NT2/D1 (cell line): ENCODE measurements around the gene ZNF155.

ENCODE experiments used
- DNase-seq: peaks from one replicate; pipeline ENCODE4 v3.0.0-alpha.2; 2011; ENCODE audit warnings: low read depth, low spot score
- H3K27me3 ChIP-seq: 2 replicates; pipeline ENCODE4 v1.6.0; 2011; ENCODE audit warnings: mild to moderate bottlenecking; ENCODE audit not compliant: insufficient read length, insufficient read depth
- H3K36me3 ChIP-seq: 2 replicates; pipeline ENCODE4 v1.6.1; 2011; ENCODE audit warnings: mild to moderate bottlenecking, low read length, mixed read lengths; ENCODE audit not compliant: insufficient read depth, insufficient read length
- H3K4me1 ChIP-seq: 2 replicates; pipeline ENCODE4 v1.5.1; 2011; ENCODE audit not compliant: insufficient read depth, insufficient read length
- H3K4me3 ChIP-seq: 2 replicates; pipeline ENCODE4 v1.5.1; 2011; ENCODE audit warnings: low read depth; ENCODE audit not compliant: insufficient read length
- H3K9ac ChIP-seq: 2 replicates; pipeline ENCODE4 v1.6.0; 2011; ENCODE audit warnings: low read depth; ENCODE audit not compliant: insufficient read length
- H3K9me3 ChIP-seq: 2 replicates; pipeline ENCODE4 v1.5.1; 2011; ENCODE audit warnings: mild to moderate bottlenecking, low read length; ENCODE audit not compliant: insufficient read depth
- SUZ12 ChIP-seq: IDR thresholded peaks from 2 replicates; pipeline ENCODE4 v1.6.1; 2011; ENCODE audit not compliant: insufficient read length, insufficient read depth; ENCODE audit errors: extremely low read depth
- YY1 ChIP-seq: IDR thresholded peaks from 2 replicates; pipeline ENCODE4 v1.6.1; 2011; ENCODE audit not compliant: insufficient read length, insufficient read depth
- ZNF274 ChIP-seq: IDR thresholded peaks from 2 replicates; pipeline ENCODE4 v1.6.1; 2011; ENCODE audit warnings: mild to moderate bottlenecking, low read depth, low read length

Gene ZNF155

DNA sequence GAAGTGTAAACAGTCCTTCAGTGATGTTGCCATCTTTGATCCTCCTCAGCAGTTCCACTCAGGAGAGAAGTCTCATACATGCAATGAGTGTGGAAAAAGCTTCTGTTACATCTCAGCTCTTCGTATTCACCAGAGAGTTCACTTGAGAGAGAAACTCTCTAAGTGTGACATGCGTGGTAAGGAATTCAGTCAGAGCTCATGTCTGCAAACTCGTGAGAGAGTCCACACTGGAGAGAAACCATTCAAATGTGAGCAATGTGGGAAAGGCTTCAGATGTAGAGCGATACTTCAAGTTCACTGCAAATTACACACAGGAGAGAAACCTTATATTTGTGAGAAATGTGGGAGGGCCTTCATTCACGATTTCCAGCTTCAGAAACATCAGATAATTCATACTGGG, 26.5 kb downstream of the ZNF155 start:
- Histone ChIP-seq H3K4me1 (no peaks in the 10 kb centered on the region), H3K9ac (no peak overlapping the region), H3K4me3 (no peak overlapping the region), H3K27me3 (no peaks in the 10 kb centered on the region), H3K9me3 (peaks cover 42% of the 10 kb centered on the region), H3K36me3 (peaks cover 36% of the 10 kb centered on the region)
- TF ChIP-seq SUZ12 (no peak), ZNF274 (no peak), YY1 (no peak)
- no peak for DNase-seq

DNA sequence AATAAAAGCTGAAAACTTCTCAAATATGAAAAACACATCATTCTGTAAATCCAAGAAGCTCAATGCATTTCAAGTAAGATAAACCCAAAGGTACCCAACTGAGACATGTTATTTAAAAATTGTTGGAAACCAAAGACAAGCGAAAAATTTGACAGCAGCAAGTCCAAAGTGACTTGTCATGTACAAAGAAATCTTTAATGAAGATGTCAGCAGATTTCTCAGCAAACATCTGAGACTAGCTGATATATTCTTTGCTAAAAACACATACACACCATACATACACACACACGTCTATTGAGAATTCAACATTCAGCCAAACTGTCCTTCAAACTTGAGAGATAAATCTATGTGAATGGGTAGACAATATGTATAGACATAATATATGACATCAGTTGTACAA, 35.5 kb downstream of the ZNF155 start:
- no peaks in the 10 kb centered on the region for H3K4me1 ChIP-seq
- DNase-seq: no peak
- no peaks in the 10 kb centered on the region for H3K9me3 ChIP-seq
- no peak overlapping the region for H3K9ac ChIP-seq
- TF ChIP-seq ZNF274: no peak
- no peak for TF ChIP-seq SUZ12
- TF ChIP-seq YY1: no peak
- H3K4me3 ChIP-seq: no peak overlapping the region
- H3K36me3 ChIP-seq: no peaks in the 10 kb centered on the region
- H3K27me3 ChIP-seq: no peaks in the 10 kb centered on the region

DNA sequence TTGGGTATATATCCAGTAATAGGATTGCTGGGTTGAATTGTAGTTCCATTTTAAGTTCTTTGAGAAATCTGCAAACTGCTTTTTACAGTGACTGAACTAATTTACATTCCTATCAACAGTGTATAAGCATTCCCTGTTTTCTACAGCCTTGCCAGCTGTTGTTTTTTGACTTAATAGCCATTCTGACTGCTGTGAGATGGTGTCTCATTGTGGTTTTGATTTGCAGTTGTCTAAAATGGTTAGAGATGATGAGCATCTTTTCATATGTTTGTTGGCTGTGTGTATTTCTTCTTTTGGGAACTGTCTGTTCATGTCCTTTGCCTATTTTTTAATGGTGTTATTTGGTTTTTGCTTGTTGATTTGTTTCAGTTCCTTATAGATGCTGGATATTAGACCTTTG, 37.2 kb downstream of the ZNF155 start:
- Histone ChIP-seq H3K4me3 (no peak overlapping the region), H3K9me3 (no peaks in the 10 kb centered on the region), H3K4me1 (no peaks in the 10 kb centered on the region), H3K36me3 (no peaks in the 10 kb centered on the region), H3K9ac (no peak overlapping the region), H3K27me3 (no peaks in the 10 kb centered on the region)
- DNase-seq: no peak
- TF ChIP-seq SUZ12: no peak
- TF ChIP-seq ZNF274: no peak
- TF ChIP-seq YY1: no peak

DNA sequence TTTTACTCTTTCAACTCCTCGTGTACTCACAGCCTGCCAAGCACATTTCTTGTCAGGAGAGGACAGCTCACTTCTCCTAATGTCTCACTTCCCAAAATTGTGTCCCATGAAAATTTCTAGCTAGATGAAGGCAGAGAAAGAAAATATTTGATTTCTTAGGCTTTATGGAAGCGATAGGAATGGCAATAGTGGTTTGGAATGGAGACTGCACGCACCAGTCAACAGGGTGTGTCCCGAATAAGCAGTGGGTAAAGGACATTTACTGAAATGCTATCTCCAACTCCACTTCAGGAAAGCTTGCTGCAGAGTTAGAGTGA, 40.9 kb downstream of the ZNF155 start:
- DNase-seq: no peak
- Histone ChIP-seq H3K27me3 (no peaks in the 10 kb centered on the region), H3K9me3 (peaks cover 9% of the 10 kb centered on the region), H3K4me1 (no peaks in the 10 kb centered on the region), H3K36me3 (peaks cover 30% of the 10 kb centered on the region), H3K9ac (peak overlapping the region; percentile 85), H3K4me3 (peak overlapping the region; percentile 86)
- TF ChIP-seq SUZ12 (no peak), YY1 (no peak), ZNF274 (no peak)

DNA sequence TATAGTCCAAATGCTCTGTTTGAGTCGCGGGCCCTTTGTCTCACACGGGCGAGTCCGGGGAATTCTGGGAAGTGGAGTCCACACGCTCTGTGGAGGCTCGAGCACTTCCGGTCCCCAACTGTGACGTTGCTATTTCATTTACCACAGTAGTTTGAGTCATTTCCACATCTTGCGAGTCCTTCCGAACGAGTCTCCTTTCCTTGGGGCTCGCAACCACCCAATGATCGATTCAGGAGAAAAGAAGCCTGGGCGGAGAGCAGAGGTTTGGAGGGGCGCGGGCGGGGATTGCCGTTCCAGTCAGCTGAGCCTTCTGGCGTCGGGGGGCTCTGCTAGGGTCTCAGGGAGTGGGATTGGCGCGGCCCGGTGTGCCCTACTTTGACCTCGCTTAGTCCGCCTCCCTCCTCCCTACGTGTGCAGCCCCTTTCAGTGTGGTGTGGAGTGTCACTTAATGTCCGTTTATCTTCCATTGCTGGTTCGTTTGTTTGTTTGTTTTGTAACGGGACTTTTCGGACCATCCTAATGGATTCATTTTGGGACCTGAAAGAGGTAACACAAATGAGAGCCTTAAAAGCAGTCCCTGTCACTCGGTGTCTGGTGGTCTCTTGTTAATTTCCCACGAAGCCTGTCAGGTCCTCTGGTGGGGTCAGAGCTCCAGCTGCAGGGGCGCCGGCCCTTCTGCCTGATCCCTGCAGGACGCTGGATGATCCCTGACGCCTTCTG, 41.4 kb downstream of the ZNF155 start, which contains the start of gene ZNF222:
ZNF222 (plus strand) TSS at position 163 of the 720 bp plus-strand sequence; CDS start at position 221, 58 bp downstream.
- no peaks in the 10 kb centered on the region for H3K27me3 ChIP-seq

DNA sequence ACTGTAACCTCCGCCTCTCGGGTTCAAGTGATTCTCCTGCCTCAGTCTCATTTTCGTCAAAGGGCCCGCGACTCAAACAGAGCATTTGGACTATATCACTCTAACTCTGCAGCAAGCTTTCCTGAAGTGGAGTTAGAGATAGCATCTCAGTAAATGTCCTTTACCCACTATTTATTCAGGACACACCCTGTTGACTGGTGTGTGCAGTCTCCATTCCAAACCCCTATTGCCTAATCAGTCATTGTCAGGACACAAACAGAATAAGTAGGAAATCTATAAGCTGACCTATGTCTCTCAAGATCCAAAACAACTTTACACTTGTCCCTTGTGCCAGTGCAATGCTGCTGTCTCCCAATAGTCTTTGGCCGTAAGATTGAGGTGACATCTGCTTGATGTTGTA, 42.6 kb downstream of the ZNF155 start:
- H3K27me3 ChIP-seq: no peaks in the 10 kb centered on the region
- TF ChIP-seq SUZ12 (no peak), ZNF274 (no peak), YY1 (no peak)
- H3K4me1 ChIP-seq: no peaks in the 10 kb centered on the region
- H3K9me3 ChIP-seq: peaks cover 26% of the 10 kb centered on the region
- H3K36me3 ChIP-seq: peaks cover 40% of the 10 kb centered on the region
- no peak for DNase-seq
- H3K4me3 ChIP-seq: no peak overlapping the region
- H3K9ac ChIP-seq: no peak overlapping the region

More for the DNA sequence above, 41.4 kb downstream of the ZNF155 start, which contains the start of gene ZNF222:
- no peaks in the 10 kb centered on the region for H3K4me1 ChIP-seq
- H3K9ac ChIP-seq: peak within 1 kb of the TSS; percentile 85
- H3K36me3 ChIP-seq: peaks cover 33% of the 10 kb centered on the region
- H3K4me3 ChIP-seq: peak within 1 kb of the TSS; percentile 86
- peaks cover 14% of the 10 kb centered on the region for H3K9me3 ChIP-seq
- no peak for TF ChIP-seq YY1
- TF ChIP-seq SUZ12: no peak
- TF ChIP-seq ZNF274: no peak
- DNase-seq: peak; percentile 23

DNA sequence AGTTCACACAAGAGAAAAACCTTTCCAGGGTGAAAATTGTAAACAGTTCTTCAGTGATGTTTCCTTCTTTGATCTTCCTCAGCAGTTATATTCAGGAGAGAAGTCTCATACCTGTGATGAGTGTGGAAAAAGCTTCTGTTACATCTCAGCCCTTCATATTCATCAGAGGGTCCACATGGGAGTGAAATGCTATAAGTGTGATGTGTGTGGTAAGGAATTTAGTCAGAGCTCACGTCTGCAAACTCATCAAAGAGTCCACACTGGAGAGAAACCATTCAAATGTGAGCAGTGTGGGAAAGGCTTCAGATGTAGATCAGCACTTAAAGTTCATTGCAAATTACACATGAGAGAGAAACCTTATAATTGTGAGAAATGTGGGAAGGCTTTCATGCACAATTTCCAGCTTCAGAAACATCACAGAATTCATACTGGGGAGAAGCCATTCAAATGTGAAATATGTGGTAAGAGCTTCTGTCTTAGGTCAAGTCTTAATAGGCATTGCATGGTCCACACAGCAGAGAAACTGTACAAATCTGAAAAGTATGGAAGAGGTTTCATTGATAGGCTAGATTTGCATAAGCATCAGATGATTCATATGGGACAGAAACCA, 48.1 kb downstream of the ZNF155 start:
- H3K36me3 ChIP-seq: peaks cover 44% of the 10 kb centered on the region
- DNase-seq: no peak
- H3K4me3 ChIP-seq: no peak overlapping the region
- peaks cover 46% of the 10 kb centered on the region for H3K9me3 ChIP-seq
- TF ChIP-seq YY1 (no peak), SUZ12 (no peak), ZNF274 (no peak)
- no peaks in the 10 kb centered on the region for H3K4me1 ChIP-seq
- H3K27me3 ChIP-seq: no peaks in the 10 kb centered on the region
- no peak overlapping the region for H3K9ac ChIP-seq
